ENCODE results near the gene GABRD.

DNA sequence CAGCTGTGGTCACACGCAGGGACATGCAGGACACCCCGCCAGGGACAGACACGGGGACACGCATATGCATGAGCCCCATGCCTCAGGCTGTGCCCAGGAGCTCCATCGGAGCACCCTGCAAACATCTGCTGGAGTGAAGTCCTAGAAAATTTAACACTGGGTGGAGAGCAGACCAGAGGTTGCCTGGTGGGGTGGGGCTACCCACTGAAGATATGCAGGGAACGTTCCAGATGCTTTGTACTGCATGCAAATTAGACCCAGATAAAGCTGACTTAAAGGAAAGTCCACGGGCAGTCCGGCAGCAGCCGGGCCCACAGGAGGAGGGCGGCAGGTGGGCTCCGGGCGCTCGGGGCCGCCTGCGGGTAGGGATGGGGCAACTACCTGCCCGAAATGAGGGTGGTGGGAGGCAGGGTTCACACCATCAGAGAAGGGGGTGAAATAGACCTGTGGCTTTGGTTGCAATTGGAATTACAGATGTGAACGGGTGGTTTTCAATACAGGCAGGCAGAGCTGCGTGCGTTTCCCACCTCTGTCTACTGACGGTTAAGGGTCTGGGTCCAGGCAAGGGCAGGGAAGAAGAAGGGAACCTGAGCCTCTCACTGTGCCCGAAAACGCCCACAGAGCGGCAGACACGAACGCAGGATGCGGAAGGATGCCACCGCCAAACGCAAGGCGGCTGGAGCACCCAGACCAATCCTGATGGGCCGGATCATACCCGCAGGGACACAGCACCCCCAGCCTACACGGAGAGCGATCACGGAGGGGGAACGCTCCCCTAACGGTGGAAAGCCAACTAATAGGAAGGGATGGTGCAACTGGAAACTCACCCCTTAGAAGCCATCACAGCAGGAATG, 36.5 kb upstream of the GABRD start:
- TF ChIP-seq TAF1 (IDR thresholded peaks at IDR 0.05; ENCODE audit: borderline replicate concordance, insufficient read depth, low read length) (no peak), POLR2AphosphoS5 (IDR thresholded peaks at IDR 0.05; ENCODE audit: low read depth, low read length) (no peak), REST (IDR thresholded peaks at IDR 0.05; ENCODE audit: insufficient read depth in 1 of 2, low read depth in 2 of 2, low read length in 2 of 2) (no peak), SIN3A (IDR thresholded peaks at IDR 0.05; ENCODE audit: borderline replicate concordance, insufficient read depth, low read length) (no peak)

All from PFSK-1 (cell line).